HepG2 (cell line): ENCODE results near the gene HIBADH. TPM values are rescaled to one million over a fixed set of nuclear protein-coding genes. Genes with fewer than 3 reads are reported as not detected.

Experiments
- ATAC-seq: fragments of 200-7000 bp; cut with Tn5 transposase; 3 replicates; pipeline ENCODE4 v1.9.1; 2020; ENCODE audit warnings: mild to moderate bottlenecking, moderate library complexity
- BruUV-seq: library from RNA; stranded (reverse); fragments of 400-500 nt; replicated peaks from 2 replicates; lab custom pipeline; 2021; lab: Mats Ljungman, UMichigan
- CTCF ChIA-PET: fragments of 300-600 bp; formaldehyde crosslinking; extraction: SDS; loops from one replicate; lab custom pipeline; 2021; ENCODE audit warnings: low total read pairs, inconsistent platforms, low intra/inter-chr PET ratio; lab: Yijun Ruan, JAX
- POLR2A ChIA-PET: fragments of 350-600 bp; sonication (Branson Sonifier 250); formaldehyde crosslinking; loops from one replicate; lab custom pipeline; 2020; ENCODE audit warnings: antibody characterized with exemption, inconsistent platforms; lab: Yijun Ruan, JAX
- DNase-seq: peaks from one replicate; pipeline ENCODE4 v3.0.0-alpha.2; 2015; ENCODE audit warnings: low spot score
- FAIRE-seq: peaks from 3 replicates; lab custom pipeline; 2011; peaks lifted over from hg19 to GRCh38; lab: Jason Lieb, UNC
- H2AFZ ChIP-seq: one replicate; pipeline ENCODE4 v1.6.1; 2011; ENCODE audit warnings: low read length, inconsistent platforms
- H3K27ac ChIP-seq: fragments of 300-600 bp; 3 replicates; pipeline ENCODE4 v1.8.0; 2011; ENCODE audit warnings: mixed run types, mild to moderate bottlenecking, mixed read lengths, low read length, inconsistent platforms; ENCODE audit not compliant: insufficient read depth; ENCODE audit errors: extremely low read length
- H3K27me3 ChIP-seq, 2 experiments: fragments of 200-600 bp in 1 of 2; 2 replicates in 1 of 2; 3 replicates in 1 of 2; pipeline versions ENCODE4 v1.6.0 to v1.8.0; 2011; ENCODE audit warnings: low read length in 2 of 2, mild to moderate bottlenecking in 2 of 2, moderate library complexity in 2 of 2, inconsistent platforms in 1 of 2; ENCODE audit not compliant: insufficient read depth in 2 of 2, control insufficient read depth in 1 of 2
- H3K36me3 ChIP-seq, 2 experiments: fragments of 200-600 bp in 1 of 2; replicated peaks in 1 of 2; 2 replicates in 1 of 2; 3 replicates in 1 of 2; pipeline versions ENCODE4 v1.5.1 to v1.8.0; 2011; ENCODE audit warnings: low read length in 2 of 2, inconsistent platforms in 1 of 2; ENCODE audit not compliant: insufficient read depth in 2 of 2, control insufficient read depth in 1 of 2
- H3K4me1 ChIP-seq: 2 replicates; pipeline ENCODE4 v1.5.1; 2012; ENCODE audit warnings: low read length, inconsistent platforms; ENCODE audit not compliant: insufficient read depth
- H3K4me2 ChIP-seq: 2 replicates; pipeline ENCODE4 v1.6.0; 2011; ENCODE audit warnings: low read depth, low read length, inconsistent platforms
- H3K4me3 ChIP-seq, 3 experiments: fragments of 200-600 bp in 1 of 3; sonication (generic), shearing (Covaris generic) in 1 of 3; replicated peaks in 1 of 3; 2 replicates each; pipeline ENCODE4 v1.5.1; 2011 to 2016; ENCODE audit warnings: low read length in 3 of 3, inconsistent platforms in 2 of 3, low read depth in 2 of 3, mild to moderate bottlenecking in 2 of 3, control low read depth in 1 of 3, mixed read lengths in 1 of 3; ENCODE audit not compliant: insufficient read depth in 1 of 3
- H3K79me2 ChIP-seq: one replicate; pipeline ENCODE4 v1.6.1; 2011; ENCODE audit warnings: low read length, inconsistent platforms; ENCODE audit not compliant: insufficient read depth
- H3K9ac ChIP-seq: 2 replicates; pipeline ENCODE4 v1.6.0; 2011; ENCODE audit warnings: mild to moderate bottlenecking, low read depth, low read length, inconsistent platforms; ENCODE audit not compliant: insufficient read depth
- H3K9me3 ChIP-seq: 2 replicates; pipeline ENCODE4 v1.5.1; 2012; ENCODE audit warnings: mild to moderate bottlenecking, low read length
- H4K20me1 ChIP-seq: 2 replicates; pipeline ENCODE4 v1.6.0; 2011; ENCODE audit warnings: inconsistent platforms, mild to moderate bottlenecking, low read length, moderate library complexity; ENCODE audit not compliant: insufficient read depth
- HNF4G ChIP-seq, 2 experiments: sonication (generic) in 1 of 2; formaldehyde crosslinking in 1 of 2; IDR thresholded peaks; 2 replicates each; pipeline versions ENCODE4 v1.4.0 to v1.6.1; 2011 to 2020; ENCODE audit warnings: borderline replicate concordance in 2 of 2, low read depth in 2 of 2, mild to moderate bottlenecking in 2 of 2, low read length in 1 of 2, missing genetic modification reagents in 1 of 2, moderate library complexity in 1 of 2
- ONECUT2 ChIP-seq: sonication (generic); formaldehyde crosslinking; IDR thresholded peaks from 2 replicates; pipeline ENCODE4 v1.4.0; 2020; ENCODE audit warnings: missing genetic modification reagents
- SMARCE1 ChIP-seq: fragments of 450-650 bp; IDR thresholded peaks from 2 replicates; pipeline ENCODE4 v1.6.1; 2017; ENCODE audit warnings: borderline replicate concordance
- ZNF143 ChIP-seq: sonication (generic); formaldehyde crosslinking; IDR thresholded peaks from 2 replicates; pipeline ENCODE4 v1.4.0; 2020; ENCODE audit warnings: missing genetic modification reagents
- ZNF30 ChIP-seq: sonication (generic); formaldehyde crosslinking; IDR thresholded peaks from 2 replicates; pipeline ENCODE4 v1.5.0; 2020; ENCODE audit warnings: mild to moderate bottlenecking, missing genetic modification reagents
- ZNF577 ChIP-seq: sonication (generic); formaldehyde crosslinking; IDR thresholded peaks from 2 replicates; pipeline ENCODE4 v1.4.0; 2020; ENCODE audit warnings: mild to moderate bottlenecking, low read depth, missing genetic modification reagents, borderline replicate concordance
- WGBS: methylation state at CpG from one replicate; pipeline ENCODE4 v1.1.6; 2017; ENCODE audit warnings: low lambda C conversion rate; 5-methylcytosine and 5-hydroxymethylcytosine counted together
- in situ Hi-C: cut with HindIII; loops from 2 replicates; pipeline ENCODE4 v1.10.0; 2017; ENCODE audit warnings: low pct_unique_long_range_greater_than_20kb; ENCODE audit not compliant: extremely low pct_ligation_motif_present
- intact Hi-C: fragments of 100-400 bp; cut with micrococcal nuclease; formaldehyde crosslinking; loops from one replicate; pipeline ENCODE4 v1.10.0; 2022; ENCODE audit not compliant: unreplicated experiment
- polyA plus RNA-seq, 8 experiments: library from polyadenylated mRNA; depleted of rRNA in 3 of 8; stranded (reverse) in 7 of 8; unstranded in 1 of 8; fragments of >200 nt; fragmentation: Illumina TruSeq in 4 of 8; extraction: Trizol in 4 of 8; gene quantifications; 2 replicates each; pipeline versions ENCODE4 v1.2.1 to v1.2.3, GENCODE V29; 2011 to 2016; ENCODE audit warnings: low read depth in 4 of 8, missing spikeins in 1 of 8, mixed read lengths in 1 of 8; ENCODE audit not compliant: insufficient read depth in 1 of 8
- total RNA-seq, 5 experiments: library from RNA; depleted of rRNA; stranded (reverse); fragments of >200 nt; fragmentation: Illumina TruSeq; extraction: Trizol; gene quantifications; 2 replicates each; pipeline ENCODE4 v1.2.3, GENCODE V29; 2016; ENCODE audit warnings: low read depth in 1 of 5
- TF ChIP-seq, protein P1 (sequence below): sonication (generic); formaldehyde crosslinking; IDR thresholded peaks from 2 replicates; pipeline ENCODE4 v1.8.1; 2022; ENCODE audit warnings: low read depth, mild to moderate bottlenecking, missing genetic modification reagents
- TF ChIP-seq, protein P2 (sequence below): sonication (generic); formaldehyde crosslinking; conservative IDR thresholded peaks from 2 replicates; pipeline ENCODE4 v1.8.0; 2022; ENCODE audit warnings: missing genetic modification reagents

Gene HIBADH
- total and polyA plus RNA-seq, 2 of the 13 experiments (the other 11 are each of a cell fraction or from before 2014, with no cell fraction given) = 49.9 to 59.5 TPM

DNA sequence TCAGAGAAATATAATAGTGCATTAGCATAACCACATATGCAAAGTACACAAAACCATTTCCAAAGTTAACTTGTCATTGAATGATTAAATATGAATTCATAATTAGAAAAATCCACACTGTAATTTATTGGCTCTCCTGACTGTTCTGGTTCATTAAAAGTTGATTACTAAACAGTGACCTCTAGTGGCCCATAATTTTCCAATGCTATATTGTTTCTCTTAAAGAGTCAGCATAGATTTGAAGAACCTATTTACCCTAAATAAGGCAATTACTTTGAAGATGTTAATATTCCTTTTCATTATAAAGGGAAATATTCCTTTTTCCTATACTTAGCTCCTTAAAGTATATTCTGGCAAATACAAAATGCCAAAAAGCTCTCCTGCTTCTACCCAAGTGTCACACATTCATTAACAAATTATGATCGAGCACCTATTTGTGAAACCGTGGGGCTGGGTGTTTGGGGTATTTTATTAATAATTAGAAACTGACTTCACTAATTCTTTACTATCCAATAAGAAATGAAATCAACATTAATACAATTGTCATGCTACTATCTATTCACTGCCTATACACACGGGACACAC is 86.2 kb downstream of the HIBADH start (continued):
- TF ChIP-seq, protein P1, sequence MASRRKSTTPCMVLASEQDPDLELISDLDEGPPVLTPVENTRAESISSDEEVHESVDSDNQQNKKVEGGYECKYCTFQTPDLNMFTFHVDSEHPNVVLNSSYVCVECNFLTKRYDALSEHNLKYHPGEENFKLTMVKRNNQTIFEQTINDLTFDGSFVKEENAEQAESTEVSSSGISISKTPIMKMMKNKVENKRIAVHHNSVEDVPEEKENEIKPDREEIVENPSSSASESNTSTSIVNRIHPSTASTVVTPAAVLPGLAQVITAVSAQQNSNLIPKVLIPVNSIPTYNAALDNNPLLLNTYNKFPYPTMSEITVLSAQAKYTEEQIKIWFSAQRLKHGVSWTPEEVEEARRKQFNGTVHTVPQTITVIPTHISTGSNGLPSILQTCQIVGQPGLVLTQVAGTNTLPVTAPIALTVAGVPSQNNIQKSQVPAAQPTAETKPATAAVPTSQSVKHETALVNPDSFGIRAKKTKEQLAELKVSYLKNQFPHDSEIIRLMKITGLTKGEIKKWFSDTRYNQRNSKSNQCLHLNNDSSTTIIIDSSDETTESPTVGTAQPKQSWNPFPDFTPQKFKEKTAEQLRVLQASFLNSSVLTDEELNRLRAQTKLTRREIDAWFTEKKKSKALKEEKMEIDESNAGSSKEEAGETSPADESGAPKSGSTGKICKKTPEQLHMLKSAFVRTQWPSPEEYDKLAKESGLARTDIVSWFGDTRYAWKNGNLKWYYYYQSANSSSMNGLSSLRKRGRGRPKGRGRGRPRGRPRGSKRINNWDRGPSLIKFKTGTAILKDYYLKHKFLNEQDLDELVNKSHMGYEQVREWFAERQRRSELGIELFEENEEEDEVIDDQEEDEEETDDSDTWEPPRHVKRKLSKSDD (CRISPR knock-in tag) = no peak
- TF ChIP-seq ZNF30 (CRISPR knock-in tag) = no peak
- TF ChIP-seq HNF4G (IDR thresholded peaks at IDR 0.05; ENCODE audit: borderline replicate concordance, low read depth, low read length) = no peak
- TF ChIP-seq HNF4G (CRISPR knock-in tag; IDR thresholded peaks at IDR 0.05; ENCODE audit: borderline replicate concordance, low read depth) = no peak

- no peak overlapping the region for H3K4me2 ChIP-seq
- H3K4me1 ChIP-seq = peaks cover 27% of the 10 kb centered on the region
- no peaks in the 10 kb centered on the region for H3K9me3 ChIP-seq
- no peaks in the 10 kb centered on the region for H3K79me2 ChIP-seq
- in situ Hi-C loops (loop anchor here (5.0 to 10.0 kb wide), 2 partner anchors 338 to 371 kb away; partner anchors contain the start of gene HOXA13), intact Hi-C loops (loop anchor here (1.0 to 5.0 kb wide), 3 partner anchors 199 to 379 kb away; no protein-coding TSS in a partner anchor)
- H2AFZ ChIP-seq = no peak overlapping the region
- TF ChIP-seq, protein P2, sequence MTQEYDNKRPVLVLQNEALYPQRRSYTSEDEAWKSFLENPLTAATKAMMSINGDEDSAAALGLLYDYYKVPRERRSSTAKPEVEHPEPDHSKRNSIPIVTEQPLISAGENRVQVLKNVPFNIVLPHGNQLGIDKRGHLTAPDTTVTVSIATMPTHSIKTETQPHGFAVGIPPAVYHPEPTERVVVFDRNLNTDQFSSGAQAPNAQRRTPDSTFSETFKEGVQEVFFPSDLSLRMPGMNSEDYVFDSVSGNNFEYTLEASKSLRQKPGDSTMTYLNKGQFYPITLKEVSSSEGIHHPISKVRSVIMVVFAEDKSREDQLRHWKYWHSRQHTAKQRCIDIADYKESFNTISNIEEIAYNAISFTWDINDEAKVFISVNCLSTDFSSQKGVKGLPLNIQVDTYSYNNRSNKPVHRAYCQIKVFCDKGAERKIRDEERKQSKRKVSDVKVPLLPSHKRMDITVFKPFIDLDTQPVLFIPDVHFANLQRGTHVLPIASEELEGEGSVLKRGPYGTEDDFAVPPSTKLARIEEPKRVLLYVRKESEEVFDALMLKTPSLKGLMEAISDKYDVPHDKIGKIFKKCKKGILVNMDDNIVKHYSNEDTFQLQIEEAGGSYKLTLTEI (CRISPR knock-in tag) = no peak
- TF ChIP-seq SMARCE1 (no peak), ONECUT2 (CRISPR knock-in tag) (no peak), ZNF577 (CRISPR knock-in tag) (no peak), ZNF143 (no peak)
- BruUV-seq = no TSS peak
- FAIRE-seq = no peak
- CTCF ChIA-PET = no interaction called here
- no peaks in the 10 kb centered on the region for H4K20me1 ChIP-seq
- no peak for DNase-seq
- POLR2A ChIA-PET = no interaction called here
- no peaks in the 10 kb centered on the region for H3K27me3 ChIP-seq
- H3K9ac ChIP-seq = no peak overlapping the region
- no peak overlapping the region for H3K4me3 ChIP-seq
- H3K36me3 ChIP-seq = no peaks in the 10 kb centered on the region; a peak in 2 of 5 replicates
- 93% methylated on average over 3 of the region's 3 CpGs for WGBS
- H3K27ac ChIP-seq = no peak overlapping the region
- ATAC-seq = no peak
Observed at GRCh38 chr7:27575613-27576012, 87.1 kb downstream of the HIBADH start.
